GM12878 (cell line): ENCODE results near the gene SP2. TPM values are rescaled to one million over a fixed set of nuclear protein-coding genes. Genes with fewer than 3 reads are reported as not detected.
"Not testable (repeated sequence)": the region's sequence is repeated elsewhere in the genome, so short reads cannot be mapped to it uniquely, and the experiment has no call there.

ENCODE experiments used
- ATAC-seq: fragments of 200-7000 bp; cut with Tn5 transposase; 3 replicates; pipeline ENCODE4 v1.9.1; 2020; ENCODE audit warnings: mild to moderate bottlenecking, moderate library complexity
- BruUV-seq: library from RNA; stranded (reverse); fragments of 400-500 nt; replicated peaks from 2 replicates; lab custom pipeline; 2021; lab: Mats Ljungman, UMichigan
- CTCF ChIA-PET: fragments of 300-600 bp; sonication (Branson Sonifier 250); formaldehyde crosslinking; extraction: SDS; loops from one replicate; lab custom pipeline; 2021; ENCODE audit warnings: inconsistent platforms; lab: Yijun Ruan, JAX
- POLR2A ChIA-PET: fragments of 350-600 bp; formaldehyde crosslinking; extraction: SDS; loops from one replicate; lab custom pipeline; 2021; ENCODE audit warnings: inconsistent platforms; lab: Charles Lee
- RAD21 ChIA-PET: fragments of 300-600 bp; sonication (Branson Sonifier 250); formaldehyde crosslinking; loops from one replicate; lab custom pipeline; 2023; ENCODE audit warnings: antibody characterized with exemption; ENCODE audit not compliant: unreplicated experiment; lab: Charles Lee
- SMC1A ChIA-PET: fragments of 300-600 bp; sonication (Branson Sonifier 250); formaldehyde crosslinking; loops from one replicate; lab custom pipeline; 2023; ENCODE audit not compliant: unreplicated experiment, uncharacterized antibody; lab: Charles Lee
- DNase-seq: peaks from one replicate; pipeline ENCODE4 v3.0.0-alpha.2; 2011; ENCODE audit warnings: low read depth, low spot score
- FAIRE-seq: peaks from 3 replicates; lab custom pipeline; 2011; peaks lifted over from hg19 to GRCh38; lab: Jason Lieb, UNC
- H2AFZ ChIP-seq: 2 replicates; pipeline ENCODE4 v1.6.0; 2011; ENCODE audit warnings: low read depth, low read length, control low read depth; ENCODE audit not compliant: control insufficient read depth
- H3K27ac ChIP-seq: 2 replicates; pipeline ENCODE4 v1.5.1; 2011; ENCODE audit warnings: control low read depth; ENCODE audit not compliant: control insufficient read depth, insufficient read depth
- H3K27me3 ChIP-seq, 2 experiments: replicated peaks in 1 of 2; 2 replicates each; pipeline versions ENCODE4 v1.6.0 to v1.6.1; 2011; ENCODE audit warnings: low read length in 1 of 2; ENCODE audit not compliant: control insufficient read depth in 2 of 2, insufficient read depth in 2 of 2
- H3K36me3 ChIP-seq, 2 experiments: 2 replicates each; pipeline ENCODE4 v1.5.1; 2011; ENCODE audit warnings: low read length in 1 of 2; ENCODE audit not compliant: control insufficient read depth in 2 of 2, insufficient read depth in 2 of 2
- H3K4me1 ChIP-seq: 2 replicates; pipeline ENCODE4 v1.6.1; 2011; ENCODE audit warnings: mild to moderate bottlenecking, low read length, moderate library complexity, mixed read lengths; ENCODE audit not compliant: control insufficient read depth, insufficient read depth
- H3K4me2 ChIP-seq: 2 replicates; pipeline ENCODE4 v1.6.0; 2011; ENCODE audit warnings: control low read depth; ENCODE audit not compliant: control insufficient read depth, insufficient read depth
- H3K4me3 ChIP-seq: fragments of 200-600 bp; sonication (generic); 2 replicates; pipeline ENCODE4 v1.5.1; 2016
- H3K79me2 ChIP-seq: 2 replicates; pipeline ENCODE4 v1.6.0; 2011; ENCODE audit warnings: low read length; ENCODE audit not compliant: control insufficient read depth, insufficient read depth
- H3K9ac ChIP-seq: 2 replicates; pipeline ENCODE4 v1.8.0; 2011; ENCODE audit warnings: low read length, control low read depth, mixed read lengths; ENCODE audit not compliant: control insufficient read depth, insufficient read depth
- H3K9me3 ChIP-seq: replicated peaks from 3 replicates; pipeline ENCODE4 v1.5.1; 2011; ENCODE audit warnings: mild to moderate bottlenecking, low read length; ENCODE audit not compliant: control insufficient read depth, insufficient read depth
- H4K20me1 ChIP-seq: 2 replicates; pipeline ENCODE4 v1.6.0; 2011; ENCODE audit not compliant: control insufficient read depth, insufficient read depth
- BMI1 ChIP-seq: fragments of 450-650 bp; IDR thresholded peaks from 2 replicates; pipeline ENCODE4 v1.6.1; 2016; ENCODE audit warnings: mild to moderate bottlenecking, moderate library complexity, borderline replicate concordance
- CEBPB ChIP-seq, 2 experiments: fragments of 150-350 bp in 1 of 2; IDR thresholded peaks; 2 replicates each; pipeline ENCODE4 v1.6.1; 2012 to 2014; ENCODE audit warnings: low read depth in 2 of 2, low read length in 2 of 2, borderline replicate concordance in 1 of 2, inconsistent platforms in 1 of 2
- DPF2 ChIP-seq: fragments of 450-650 bp; IDR thresholded peaks from 2 replicates; pipeline ENCODE4 v1.6.1; 2017; ENCODE audit warnings: mild to moderate bottlenecking
- ETV6 ChIP-seq, 2 experiments: fragments of 450-650 bp in 1 of 2; IDR thresholded peaks in 1 of 2; conservative IDR thresholded peaks in 1 of 2; 2 replicates each; pipeline ENCODE4 v1.6.1; 2014; ENCODE audit warnings: antibody characterized with exemption in 1 of 2, borderline replicate concordance in 1 of 2, low read depth in 1 of 2, mild to moderate bottlenecking in 1 of 2, moderate library complexity in 1 of 2
- IRF5 ChIP-seq: fragments of 450-650 bp; IDR thresholded peaks from 2 replicates; pipeline ENCODE4 v1.6.1; 2017; ENCODE audit warnings: borderline replicate concordance
- KAT2A ChIP-seq: conservative IDR thresholded peaks from 2 replicates; pipeline ENCODE4 v1.6.1; 2011; ENCODE audit warnings: low read depth, low read length; ENCODE audit not compliant: control insufficient read depth
- POLR2A ChIP-seq: IDR thresholded peaks from 2 replicates; pipeline ENCODE4 v1.6.1; 2011; ENCODE audit warnings: low read depth, mild to moderate bottlenecking, low read length
- SIX5 ChIP-seq: IDR thresholded peaks from 2 replicates; pipeline ENCODE4 v1.6.1; 2011; ENCODE audit warnings: mild to moderate bottlenecking, low read depth, low read length, moderate library complexity; ENCODE audit not compliant: severe bottlenecking
- YBX1 ChIP-seq: fragments of 450-650 bp; IDR thresholded peaks from 2 replicates; pipeline ENCODE4 v1.6.1; 2016; ENCODE audit warnings: antibody characterized with exemption
- YY1 ChIP-seq: IDR thresholded peaks from 2 replicates; pipeline ENCODE4 v1.6.1; 2011; ENCODE audit warnings: low read depth, mild to moderate bottlenecking, low read length
- ZNF24 ChIP-seq: fragments of 450-650 bp; IDR thresholded peaks from 2 replicates; pipeline ENCODE4 v1.6.1; 2017; ENCODE audit warnings: antibody characterized with exemption, mild to moderate bottlenecking
- ZNF274 ChIP-seq: IDR thresholded peaks from one replicate; pipeline ENCODE4 v1.8.0; 2011; ENCODE audit not compliant: insufficient read length, insufficient read depth
- WGBS: methylation state at CpG from one replicate; pipeline ENCODE4 v1.1.6; 2016; ENCODE audit warnings: low lambda C conversion rate; ENCODE audit not compliant: insufficient replicate concordance, insufficient coverage; ENCODE audit errors: missing lambda C conversion rate; 5-methylcytosine and 5-hydroxymethylcytosine counted together
- in situ Hi-C: fragments of 300-500 bp; cut with MboI; formaldehyde crosslinking; loops from 9 replicates; pipeline ENCODE4 v1.14.3; 2018; ENCODE audit warnings: mixed read lengths
- intact Hi-C: fragments of 100-400 bp; cut with micrococcal nuclease; formaldehyde crosslinking; loops from one replicate; pipeline ENCODE4 v1.14.2; 2022; ENCODE audit not compliant: unreplicated experiment
- polyA plus RNA-seq, 11 experiments: library from polyadenylated mRNA; depleted of rRNA in 4 of 11; unstranded in 6 of 11; stranded (reverse) in 5 of 11; fragments of >200 nt; fragmentation: Nextera tagmentation in 4 of 11; fragmentation: Illumina TruSeq in 1 of 11; extraction: Ambion mirVana in 4 of 11; extraction: Trizol in 1 of 11; gene quantifications; 1 replicate in 1 of 11; 2 replicates in 10 of 11; pipeline versions ENCODE4 v1.2.1 to v1.2.3, GENCODE V29; 2011 to 2016; ENCODE audit warnings: inconsistent platforms in 2 of 11, missing spikeins in 2 of 11, low read depth in 1 of 11
- total RNA-seq, 4 experiments: library from RNA; depleted of rRNA in 3 of 4; stranded (reverse); fragments of >200 nt in 3 of 4; fragmentation: Illumina TruSeq in 1 of 4; extraction: Trizol in 1 of 4; gene quantifications; 2 replicates each; pipeline versions ENCODE4 v1.2.1 to v1.2.3, GENCODE V29; 2013 to 2021

Gene SP2
- total and polyA plus RNA-seq, 10 of the 15 experiments (the other 5 are each of a cell fraction or from before 2014, with no cell fraction given): 1.2 to 19.1 (median 4.8) TPM

GRCh38 chr17:47934856-47935255 is 38.8 kb downstream of the SP2 start:
- H3K9ac ChIP-seq: no peak overlapping the region
- TF ChIP-seq BMI1: no peak
- TF ChIP-seq DPF2: no peak
- TF ChIP-seq POLR2A: no peak
- no peak for TF ChIP-seq YY1
- TF ChIP-seq ZNF274: no peak
- no peak for TF ChIP-seq SIX5
- no peak for TF ChIP-seq KAT2A
- no peak for TF ChIP-seq ZNF24
- no peak for TF ChIP-seq IRF5
- no peak for TF ChIP-seq ETV6 (conservative IDR thresholded peaks at IDR 0.05 in 1 of 2, IDR thresholded peaks at IDR 0.05 in 1 of 2; ENCODE audit: borderline replicate concordance in 1 of 2, low read depth in 1 of 2)
- no peak for TF ChIP-seq YBX1
- no peak for TF ChIP-seq CEBPB (IDR thresholded peaks at IDR 0.05; ENCODE audit: borderline replicate concordance in 1 of 2, low read depth in 2 of 2, low read length in 2 of 2)
- no peaks in the 10 kb centered on the region; a peak in 1 of 4 replicates for H3K36me3 ChIP-seq
- SMC1A ChIA-PET: no interaction called here
- no peak for ATAC-seq
- no peaks in the 10 kb centered on the region for H3K27me3 ChIP-seq
- H3K9me3 ChIP-seq: no peaks in the 10 kb centered on the region
- in situ Hi-C loops (no loop called here), intact Hi-C loops (no loop called here)
- POLR2A ChIA-PET: no interaction called here
- no peak overlapping the region for H3K4me2 ChIP-seq
- CTCF ChIA-PET: interaction anchor here (1.0 to 8.3 kb wide), 5 partner anchors 16 to 91 kb away, joined by 3 to 89 read pairs (median 5); no protein-coding TSS in a partner anchor
- no TSS peak for BruUV-seq
- no peak for DNase-seq
- H3K4me1 ChIP-seq: peaks cover 17% of the 10 kb centered on the region
- H3K4me3 ChIP-seq: no peak overlapping the region
- WGBS: 100% methylated on average over 1 of the region's 1 CpG
- H3K79me2 ChIP-seq: peaks cover 2% of the 10 kb centered on the region; the same call in 1 of the 2 replicates
- RAD21 ChIA-PET: no interaction called here
- FAIRE-seq: no peak
- no peak overlapping the region for H3K27ac ChIP-seq
- no peak overlapping the region for H2AFZ ChIP-seq
- H4K20me1 ChIP-seq: no peaks in the 10 kb centered on the region

- H2AFZ ChIP-seq, H3K79me2 ChIP-seq, intact Hi-C loops, SMC1A ChIA-PET, H3K36me3 ChIP-seq, H4K20me1 ChIP-seq, H3K4me2 ChIP-seq, H3K9me3 ChIP-seq, H3K27me3 ChIP-seq, BruUV-seq, H3K27ac ChIP-seq, H3K4me3 ChIP-seq, H3K9ac ChIP-seq, RAD21 ChIA-PET, FAIRE-seq, DNase-seq, ATAC-seq, in situ Hi-C loops: not testable (repeated sequence)
- ChIA-PET POLR2A (interaction anchor here (1.7 kb wide), 1 partner anchor 11 kb away, joined by 4 read pairs; no protein-coding TSS in a partner anchor), CTCF (interaction anchor here (0.8 to 8.3 kb wide), 7 partner anchors 15 to 95 kb away, joined by 3 to 89 read pairs (median 5); partner anchors contain the start of genes CDK5RAP3 and SCRN2)
- peaks cover 23% of the 10 kb centered on the region for H3K4me1 ChIP-seq
- 81% methylated on average over 3 of the region's 3 CpGs for WGBS
Measured at GRCh38 chr17:47935468-47935867, 39.4 kb downstream of the SP2 start.
